ENCODE data around the gene TPMT.

GRCh38 chr6:18080544-18080943 lies 74.3 kb downstream of the TPMT start:
- TF ChIP-seq CTCF (IDR thresholded peaks at IDR 0.05) (no peak), POLR2A (IDR thresholded peaks at IDR 0.05) (no peak), EP300 (IDR thresholded peaks at IDR 0.05) (no peak)
